RCC 7860 (cell line): Measurements from ENCODE around the gene HDAC4.

Experiments
- DNase-seq: peaks from one replicate; pipeline ENCODE4 v3.0.0-alpha.2; 2015; ENCODE audit warnings: low spot score
- FAIRE-seq: peaks from 2 replicates; lab custom pipeline; 2012; peaks lifted over from hg19 to GRCh38; lab: Jason Lieb, UNC

The HDAC4 gene

DNA sequence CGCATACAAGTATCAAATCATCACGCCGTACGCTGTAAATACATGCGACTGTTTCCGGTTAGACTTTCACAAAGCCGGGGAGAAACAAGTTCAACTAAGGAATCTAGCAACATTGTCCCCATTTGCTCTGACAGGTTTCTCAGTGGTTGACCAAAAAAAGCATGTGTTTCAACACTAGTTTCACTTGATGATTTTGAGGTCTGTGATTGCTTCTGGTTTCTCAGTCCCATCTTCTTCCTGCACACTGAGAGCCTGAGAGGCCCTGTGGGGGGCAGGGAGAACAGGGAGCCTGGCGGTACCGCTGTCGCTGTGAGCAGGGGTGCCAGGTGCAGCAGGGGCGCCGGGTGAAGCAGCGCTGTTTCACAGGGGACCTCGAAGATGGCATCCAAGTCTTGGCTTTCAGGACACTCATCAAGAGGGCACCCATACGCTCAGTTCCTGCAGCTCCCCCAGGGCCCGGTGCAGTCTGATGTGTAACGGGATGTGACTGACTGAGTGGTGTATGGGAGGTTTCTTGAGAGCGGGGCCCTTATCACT, 282.1 kb downstream of the HDAC4 start:
- DNase-seq (no peak), FAIRE-seq (no peak)

DNA sequence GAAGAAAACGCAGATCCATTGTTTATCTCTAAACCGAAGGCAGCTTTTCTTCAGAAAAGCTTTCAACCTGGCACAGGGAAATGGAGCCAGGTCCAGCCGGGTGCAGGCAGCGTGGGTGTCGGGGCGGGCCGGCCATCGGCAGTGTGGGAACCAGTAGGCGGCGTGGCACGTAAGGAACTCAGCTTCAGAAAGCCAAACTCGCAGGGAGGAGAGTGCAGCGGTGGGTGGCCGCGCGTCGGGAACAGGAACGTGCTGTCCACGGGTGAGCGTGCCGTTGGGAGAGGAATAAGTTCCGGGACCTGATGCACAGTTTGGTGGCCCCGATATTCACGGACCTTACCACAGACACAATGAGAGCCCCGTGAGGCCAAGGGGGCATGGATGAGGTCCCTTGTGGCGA, 282.6 kb downstream of the HDAC4 start:
- DNase-seq (no peak), FAIRE-seq (no peak)

DNA sequence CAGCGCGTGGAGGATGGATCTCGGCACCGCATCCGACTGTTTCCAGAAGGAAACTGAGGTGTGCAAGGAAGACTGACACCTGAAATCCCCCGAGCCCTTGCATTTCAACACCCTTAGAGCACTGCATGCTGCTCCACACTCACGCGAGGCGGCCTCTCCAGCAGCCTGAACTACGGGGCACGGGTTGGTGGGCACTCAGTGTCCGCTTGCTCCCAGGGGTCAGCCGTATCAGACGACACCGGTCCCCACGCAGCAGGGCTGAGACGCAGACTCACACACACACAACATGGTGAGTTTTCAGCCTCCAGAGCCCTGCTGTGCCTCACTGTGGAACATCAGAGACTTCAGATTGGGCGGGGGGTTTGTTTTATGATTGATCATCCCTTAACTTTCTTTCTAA, 283.0 kb downstream of the HDAC4 start:
- FAIRE-seq (no peak), DNase-seq (no peak)

DNA sequence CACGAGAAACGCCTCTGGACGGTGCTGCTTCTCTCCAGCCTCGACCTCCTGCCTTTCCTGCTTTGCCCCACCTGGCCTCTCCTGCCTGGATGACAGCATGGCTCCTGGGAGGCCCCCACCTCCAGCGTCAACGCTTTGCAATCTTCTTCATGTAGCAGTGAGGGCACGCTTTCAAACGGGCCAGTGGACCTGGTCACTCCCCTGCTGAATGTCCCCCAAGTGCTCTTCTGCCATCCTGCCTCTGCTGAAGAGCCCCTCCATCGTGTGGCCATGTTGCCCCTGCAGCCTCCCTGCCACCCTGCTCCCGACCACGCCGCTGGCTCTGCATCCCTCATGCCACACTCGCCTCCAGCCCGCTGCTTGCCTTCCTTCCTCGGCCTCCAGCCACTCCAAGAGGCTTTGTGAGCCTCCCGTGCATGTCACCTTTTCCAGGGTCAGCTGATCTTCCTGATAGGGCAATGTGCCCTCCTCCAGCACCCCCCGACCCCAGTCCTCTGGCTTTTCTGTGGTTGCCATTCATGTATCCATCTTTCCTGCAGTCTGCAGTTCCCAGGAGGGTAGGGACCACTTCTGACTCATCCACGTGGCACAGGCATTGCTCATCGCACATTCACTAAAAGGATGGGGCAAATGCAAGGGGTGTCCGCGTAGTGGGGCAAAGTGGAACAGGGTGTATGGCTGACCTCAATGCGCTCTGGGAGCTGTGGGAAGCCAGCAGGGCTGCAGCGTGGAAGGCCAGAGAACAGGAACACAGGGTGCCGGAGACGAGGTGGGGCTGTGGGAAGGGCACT, 284.2 kb downstream of the HDAC4 start:
- FAIRE-seq (no peak), DNase-seq (peak; percentile 39)

DNA sequence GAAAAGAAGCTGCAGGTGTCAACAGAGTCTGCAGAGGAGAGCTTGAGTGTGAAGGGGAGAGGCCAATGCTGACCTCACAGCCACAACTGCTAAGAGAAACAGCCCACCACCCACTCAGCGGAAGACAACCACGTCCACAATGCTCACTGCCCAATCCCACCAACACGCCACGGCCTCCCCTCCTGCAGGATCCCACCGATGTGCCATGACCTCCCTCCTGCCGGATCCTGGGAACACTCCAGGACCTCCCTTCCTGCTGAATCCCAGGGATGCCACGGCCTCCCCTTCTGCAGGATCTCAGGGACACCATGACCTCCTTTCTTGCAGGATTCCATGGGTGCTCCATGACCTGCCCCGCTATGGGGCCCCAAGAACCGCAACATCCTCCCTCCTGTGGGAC, 285.2 kb downstream of the HDAC4 start:
- DNase-seq, result no peak
- no peak for FAIRE-seq

DNA sequence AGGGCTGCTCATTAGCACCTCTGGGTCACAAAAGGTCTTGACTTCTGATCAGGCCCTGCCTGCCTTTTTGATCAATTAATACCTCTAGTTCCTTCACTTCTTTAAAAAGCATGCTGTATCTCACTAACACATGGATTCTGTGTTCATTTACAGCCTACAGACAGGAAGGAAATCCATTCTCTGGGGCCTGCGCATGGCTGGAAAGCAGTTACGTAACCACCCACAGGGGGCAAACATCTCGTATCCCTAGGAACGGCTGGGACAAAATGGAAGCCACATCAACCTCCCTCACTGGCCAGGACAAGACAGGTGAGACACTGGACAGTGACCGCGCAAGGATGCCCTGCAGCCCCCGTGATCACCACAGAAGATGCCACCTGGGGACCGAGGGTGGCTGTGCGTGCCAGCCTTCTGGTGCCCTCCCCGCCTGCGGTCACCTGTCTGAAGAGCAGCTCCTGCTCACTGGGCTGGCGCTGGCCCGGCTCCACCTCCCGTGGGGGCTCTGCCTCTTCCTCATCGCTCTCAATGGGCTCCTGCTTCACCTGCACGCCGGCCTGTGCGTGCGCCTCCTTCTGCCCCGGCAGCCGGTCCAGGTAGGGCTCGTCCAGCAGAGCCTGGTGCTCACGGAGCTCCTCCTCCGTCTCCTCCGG, 286.1 kb downstream of the HDAC4 start:
- FAIRE-seq (no peak), DNase-seq (no peak)

DNA sequence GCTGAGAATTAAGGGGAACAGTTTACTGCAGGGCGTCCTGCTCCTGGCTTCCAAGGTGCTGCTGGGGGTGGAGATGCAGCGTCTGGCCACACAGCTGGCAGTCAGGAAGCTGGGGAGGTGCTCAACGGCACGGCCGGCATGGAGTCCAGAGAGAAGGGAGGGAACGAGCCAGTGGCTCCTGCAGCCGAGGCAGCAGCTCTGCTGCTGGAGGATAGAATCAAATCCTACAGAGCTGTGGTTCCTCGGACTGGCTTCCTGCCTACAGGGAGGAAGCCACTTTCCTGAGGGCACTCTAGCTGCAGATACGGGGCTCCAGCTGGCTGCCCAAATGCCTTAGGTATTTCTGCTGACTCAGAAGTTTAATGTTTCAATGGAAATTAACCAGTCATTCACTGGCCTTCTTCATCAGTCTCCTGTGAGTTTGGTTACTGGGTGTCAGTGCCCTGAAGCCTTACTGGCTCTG, 286.7 kb downstream of the HDAC4 start:
- DNase-seq (peak; percentile 25), FAIRE-seq (no peak)

DNA sequence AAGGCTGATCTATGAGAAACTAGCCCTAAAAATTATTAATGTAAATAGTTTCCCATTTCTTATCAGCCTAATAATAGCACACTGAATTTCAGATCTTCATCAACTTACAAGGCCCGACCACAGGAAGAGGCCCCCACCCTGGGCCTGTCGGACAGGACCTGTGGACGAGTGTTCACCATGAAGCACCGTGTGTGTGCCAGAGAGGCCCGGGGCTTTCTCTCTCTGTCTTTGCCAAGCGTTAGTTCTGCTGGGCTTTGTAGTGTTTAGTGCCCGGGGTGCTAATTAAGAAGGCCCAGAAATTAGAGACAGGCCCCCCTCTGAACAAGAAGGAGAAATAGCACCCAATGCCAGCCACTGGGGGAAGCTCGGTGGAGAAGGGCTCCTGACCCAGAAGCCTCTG, 287.2 kb downstream of the HDAC4 start:
- DNase-seq, result no peak
- FAIRE-seq, result no peak

DNA sequence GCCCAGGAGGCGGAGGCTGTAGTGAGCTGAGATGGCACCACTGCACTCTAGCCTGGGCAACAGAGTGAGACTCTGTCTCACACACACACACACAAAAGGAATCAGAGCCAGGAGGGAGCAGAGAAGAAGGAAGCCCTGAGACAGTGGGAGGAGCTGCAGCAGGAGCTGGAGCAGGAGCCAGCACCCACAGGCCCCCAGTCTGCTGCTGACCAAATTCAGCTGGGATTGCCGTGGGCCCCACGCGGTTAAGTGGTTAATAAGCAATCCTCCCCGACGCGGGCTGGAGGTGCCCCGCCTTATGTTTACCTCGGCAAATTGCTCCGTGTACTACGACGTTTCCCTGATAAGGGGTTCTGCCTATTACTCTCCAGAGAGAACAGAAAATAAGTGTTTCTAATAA, 287.6 kb downstream of the HDAC4 start:
- FAIRE-seq, result no peak
- DNase-seq, result no peak

DNA sequence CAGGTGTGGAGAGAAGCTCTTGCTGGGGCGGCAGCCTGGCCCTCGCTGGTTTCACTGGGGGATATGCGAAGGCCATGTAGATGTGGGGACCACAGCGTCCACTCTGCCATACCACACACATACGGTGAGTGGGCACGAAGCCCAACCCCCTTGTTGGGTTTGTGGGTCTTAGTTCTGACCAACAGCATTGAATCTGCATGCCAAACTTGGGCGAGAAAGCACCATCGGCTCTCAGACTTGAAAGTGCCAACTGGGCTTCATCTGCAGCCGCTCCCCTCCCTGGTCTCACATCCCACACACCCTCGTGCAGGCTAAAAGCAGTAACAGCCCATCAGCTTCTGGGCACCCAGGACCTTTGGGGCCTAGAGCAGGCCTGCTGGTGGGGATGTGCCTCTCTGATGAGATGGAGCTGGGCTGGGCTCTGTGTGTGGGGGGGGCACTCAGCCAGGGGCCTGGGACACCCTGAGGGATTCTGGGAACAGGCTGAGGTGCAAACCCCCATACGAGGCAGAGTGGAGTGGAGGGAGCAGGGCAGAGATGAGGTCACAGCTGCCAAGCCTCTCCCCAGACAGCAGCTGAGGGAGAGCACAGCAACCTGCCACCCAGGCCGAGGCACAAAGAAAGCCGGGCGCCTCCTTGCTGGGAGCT, 288.6 kb downstream of the HDAC4 start:
- DNase-seq, result no peak
- no peak for FAIRE-seq

DNA sequence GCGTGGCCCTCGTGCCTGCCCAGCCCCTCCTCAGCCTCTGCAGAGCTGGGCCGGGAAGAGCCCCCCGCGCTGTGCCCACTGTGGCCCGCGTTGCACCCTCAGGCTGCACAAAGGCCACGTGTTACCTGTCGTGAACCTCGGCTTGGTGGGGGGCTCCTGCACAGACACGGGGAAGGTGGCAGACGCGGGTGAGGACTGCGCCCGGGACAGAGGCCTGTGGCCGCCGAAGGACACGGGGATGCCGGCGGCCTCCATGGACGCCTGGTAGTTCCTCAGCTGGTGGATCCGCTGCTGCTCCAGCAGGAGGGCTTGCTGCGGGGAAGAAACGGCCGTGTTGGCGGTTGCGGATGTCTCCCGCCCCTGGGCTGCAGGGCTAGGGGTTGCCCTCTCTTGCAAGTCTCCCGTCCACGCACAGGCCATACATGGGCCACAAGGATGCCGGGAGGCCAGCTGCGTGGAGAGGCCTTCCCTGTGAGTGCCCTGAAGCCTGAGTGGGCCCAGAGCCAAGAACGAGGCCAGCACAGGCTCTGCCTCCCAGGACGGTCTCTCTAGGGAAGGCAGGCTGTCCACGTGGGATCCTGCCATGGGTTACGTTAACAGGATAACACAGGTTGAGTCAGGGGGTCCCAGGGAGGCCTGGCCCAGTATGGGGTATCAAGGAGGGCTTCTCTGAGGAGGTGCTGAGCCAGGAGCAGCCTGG, 289.3 kb downstream of the HDAC4 start:
- FAIRE-seq (no peak), DNase-seq (no peak)

DNA sequence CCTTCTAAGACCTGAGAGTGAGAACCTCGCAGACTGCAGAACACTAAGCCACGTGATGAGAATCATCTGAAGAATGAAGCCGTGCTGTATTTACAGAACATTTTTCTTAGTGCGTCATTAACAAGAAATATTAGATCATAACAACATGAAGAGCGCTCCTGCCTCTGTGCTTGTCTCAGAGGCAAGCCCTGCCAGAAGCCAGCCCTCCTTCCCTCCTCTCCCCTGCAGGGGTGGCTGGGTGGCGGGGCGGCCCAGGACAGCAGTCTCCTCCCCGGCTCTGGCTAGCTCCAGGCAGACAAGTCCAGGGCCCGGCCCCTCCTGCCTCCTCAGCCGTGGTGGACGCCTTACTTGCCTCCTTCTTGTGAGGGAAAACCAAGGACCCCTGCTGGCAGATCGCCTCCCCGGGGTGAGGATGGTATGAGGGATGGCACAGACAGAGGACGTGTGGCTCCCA, 290.2 kb downstream of the HDAC4 start:
- no peak for DNase-seq
- no peak for FAIRE-seq

DNA sequence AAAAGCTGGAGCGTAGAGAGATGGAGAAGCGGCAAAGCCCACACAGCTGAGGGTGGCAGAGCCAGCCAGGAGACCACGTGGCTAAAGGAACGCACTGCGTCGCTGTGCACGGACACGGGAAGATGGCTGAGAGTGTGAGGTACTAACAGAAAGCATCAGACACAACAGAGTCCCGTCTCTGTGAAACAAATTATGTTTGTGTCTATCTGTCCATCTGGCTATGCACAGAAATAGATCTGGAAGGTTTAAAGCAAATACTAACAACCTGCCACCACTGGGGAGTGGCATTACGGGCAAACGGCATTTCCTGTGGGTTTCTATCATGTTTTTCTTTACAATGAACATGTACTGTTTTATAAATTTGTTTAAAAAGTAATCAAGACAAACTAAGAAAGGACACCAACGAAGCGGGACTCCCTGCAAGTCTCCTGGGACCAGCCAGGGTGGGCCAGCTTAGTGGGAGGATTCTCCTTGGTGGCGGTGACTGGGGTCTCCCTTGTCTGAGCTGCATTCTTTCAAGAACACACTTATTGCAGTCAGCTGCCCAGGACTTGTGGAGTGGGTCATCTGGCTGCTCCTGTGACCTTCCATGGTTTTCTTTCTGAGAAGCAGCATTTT, 290.8 kb downstream of the HDAC4 start:
- FAIRE-seq (no peak), DNase-seq (no peak)

DNA sequence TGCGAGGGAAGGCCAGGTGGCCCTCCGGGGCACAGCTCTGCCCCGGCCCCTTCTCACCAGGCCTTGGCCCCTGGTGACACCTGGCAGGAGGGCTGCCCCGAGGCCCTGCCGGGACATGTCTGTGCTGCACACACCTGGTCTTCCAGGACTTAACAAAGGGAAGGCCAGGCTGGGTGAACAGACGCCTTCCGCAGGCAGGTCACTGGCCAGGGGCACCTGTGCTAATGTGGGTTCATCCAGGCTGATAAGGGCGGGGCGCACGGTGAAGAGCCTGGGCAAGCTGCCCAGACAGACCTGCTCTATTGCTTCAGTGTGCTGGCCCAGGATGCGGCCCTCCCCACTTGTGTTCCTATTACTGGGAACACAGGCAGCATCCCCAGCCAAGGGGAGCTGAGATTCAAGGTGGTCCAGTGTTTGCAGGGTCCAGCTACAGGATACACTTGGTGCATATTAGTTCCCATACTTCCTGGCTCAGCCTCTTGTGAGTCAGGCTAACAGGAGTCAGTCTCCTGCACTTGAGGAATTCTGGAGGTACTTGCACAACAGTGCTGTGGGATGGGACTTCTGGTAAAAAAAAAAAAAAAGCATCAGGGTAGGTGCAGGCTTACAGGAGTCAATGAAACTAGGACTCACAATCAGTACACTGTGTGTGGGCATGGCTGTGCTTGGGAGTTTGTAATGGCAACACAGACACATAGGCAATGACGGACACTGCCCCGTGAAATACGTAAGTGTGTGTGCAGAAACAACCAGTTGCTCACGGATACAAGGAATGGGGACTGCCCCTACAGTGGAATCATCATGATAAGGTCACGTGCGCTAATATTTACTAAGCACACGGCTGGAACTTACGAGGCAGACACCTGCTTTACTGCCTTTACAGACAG, 291.5 kb downstream of the HDAC4 start:
- DNase-seq, result no peak
- FAIRE-seq, result no peak

DNA sequence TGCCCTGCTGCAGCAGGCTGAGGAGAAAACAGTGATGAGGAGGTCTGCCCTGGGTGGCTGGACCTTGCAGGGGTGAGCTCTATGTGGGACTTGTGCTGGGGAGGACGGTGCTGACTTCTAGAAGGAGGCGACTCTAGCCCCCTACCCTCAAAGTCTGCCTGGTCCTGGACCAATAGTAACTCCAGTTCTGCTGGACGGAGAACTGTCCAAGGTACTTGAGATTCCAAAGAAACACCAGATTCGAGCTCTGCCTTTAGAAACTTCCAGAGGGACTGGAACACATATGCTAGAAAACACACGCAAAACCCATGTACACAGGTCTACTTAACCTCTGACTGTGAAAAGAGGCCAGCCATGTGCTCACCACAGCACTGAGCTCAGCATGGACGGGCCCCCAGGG, 292.4 kb downstream of the HDAC4 start:
- FAIRE-seq, result no peak
- DNase-seq, result no peak

DNA sequence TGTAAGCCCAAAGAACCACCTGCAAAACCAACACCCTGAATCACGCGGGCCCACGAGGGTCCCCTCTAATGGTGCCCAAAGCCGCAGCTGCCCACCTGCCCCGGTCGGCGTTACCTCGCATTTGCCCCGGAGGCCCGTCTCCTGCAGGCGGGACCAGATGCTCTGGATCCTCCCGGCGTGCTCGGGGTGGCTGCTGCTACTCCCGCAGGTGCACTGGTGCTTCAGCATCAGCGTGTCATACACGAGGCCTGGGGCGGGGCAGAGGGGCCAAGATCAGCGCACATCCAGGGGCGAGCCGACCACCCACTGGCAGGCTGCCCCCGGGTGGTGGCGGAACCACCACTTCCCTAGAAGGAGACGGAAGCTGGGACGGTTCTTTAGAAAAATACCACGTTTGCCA, 292.9 kb downstream of the HDAC4 start:
- no peak for FAIRE-seq

DNA sequence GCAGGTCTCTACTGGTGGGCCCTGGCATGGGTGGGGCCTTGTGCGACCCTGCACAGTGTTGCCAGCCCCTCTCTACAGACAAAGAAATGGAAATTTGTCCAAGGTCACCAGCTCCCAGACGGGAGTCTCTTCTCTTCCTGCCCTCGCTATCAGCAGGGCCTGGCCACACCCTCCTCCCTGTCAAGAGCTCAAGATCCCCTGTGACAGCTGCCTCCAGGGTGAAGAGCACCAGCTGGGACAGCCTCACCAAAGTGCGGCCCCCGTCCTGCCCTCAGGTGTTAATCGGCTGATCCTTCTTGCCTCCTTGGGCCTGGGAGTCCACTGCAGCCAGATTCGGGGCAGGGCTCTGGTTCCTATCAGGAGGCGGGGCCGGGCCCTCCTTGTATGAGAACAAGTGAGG, 293.9 kb downstream of the HDAC4 start:
- DNase-seq, result no peak
- no peak for FAIRE-seq

More for the DNA sequence above, 292.9 kb downstream of the HDAC4 start:
- DNase-seq, result no peak

DNA sequence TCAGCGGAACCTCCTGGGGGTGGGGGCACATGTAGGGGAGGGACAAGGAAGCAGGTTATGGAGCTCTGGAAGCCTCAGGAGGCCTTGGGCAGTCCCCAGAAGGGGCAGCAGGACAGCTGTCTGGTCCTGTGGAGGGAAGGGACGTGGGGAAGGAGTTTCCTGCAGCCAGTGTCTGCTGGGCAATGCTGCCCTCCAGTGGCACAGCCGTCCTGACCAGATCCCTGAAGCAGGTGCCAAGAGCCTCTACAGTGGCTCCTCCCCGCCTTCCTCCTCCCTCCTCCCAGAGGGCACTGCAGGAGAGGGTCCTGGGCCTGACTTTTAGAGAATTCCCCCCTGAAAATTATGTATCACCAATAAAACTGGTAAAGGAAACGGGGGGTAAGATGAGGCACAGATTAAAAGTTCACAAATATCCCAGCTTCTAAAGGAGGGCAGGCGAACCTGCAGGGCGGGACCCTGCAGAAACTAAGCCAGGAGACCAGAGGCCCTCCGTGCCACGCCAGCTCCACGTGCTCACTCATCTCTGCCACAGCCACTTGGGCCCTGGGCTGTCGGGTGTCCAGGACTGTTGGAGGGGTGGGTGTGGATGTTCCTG, 294.4 kb downstream of the HDAC4 start:
- no peak for FAIRE-seq
- DNase-seq, result no peak

DNA sequence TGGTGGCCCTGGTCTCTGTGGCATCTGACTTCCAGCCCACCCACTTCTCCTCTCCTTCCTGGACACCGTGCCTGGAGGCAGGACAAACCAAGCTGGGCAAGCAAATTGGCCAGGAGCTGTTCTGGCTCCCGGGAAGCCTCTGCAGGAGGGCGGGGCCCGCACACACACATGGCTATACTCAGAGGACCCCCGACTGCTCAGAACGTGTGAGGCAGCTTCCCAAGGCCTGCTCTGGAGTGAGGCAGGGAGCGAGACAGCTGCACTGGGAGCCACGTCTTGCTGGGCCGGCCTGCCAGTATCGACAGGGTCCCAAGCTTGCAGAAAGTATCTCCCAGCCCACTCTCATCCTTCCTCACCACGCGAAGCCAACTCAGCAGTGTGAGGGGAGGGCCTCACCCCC, 295.6 kb downstream of the HDAC4 start:
- no peak for FAIRE-seq

More for the DNA sequence above, 295.6 kb downstream of the HDAC4 start:
- DNase-seq, result no peak
